Astrocyte (in vitro differentiated cells and primary cell): ENCODE measurements around the gene P3H3. TPM values are rescaled to one million over a fixed set of nuclear protein-coding genes. Genes with fewer than 3 reads are reported as not detected.
A peak's percentile ranks its signal among the peaks of the same experiment; 100 is the strongest.
"Not testable (repeated sequence)": the region's sequence is repeated elsewhere in the genome, so short reads cannot be mapped to it uniquely, and the experiment has no call there.

ENCODE experiments used
- DNase-seq: peaks from one replicate; pipeline ENCODE4 v3.0.0-alpha.2; 2010; ENCODE audit warnings: low read depth
- FAIRE-seq: peaks from 2 replicates; lab custom pipeline; 2011; peaks lifted over from hg19 to GRCh38; lab: Jason Lieb, UNC
- H2AFZ ChIP-seq: 2 replicates; pipeline ENCODE4 v1.6.0; 2012; ENCODE audit warnings: low read depth, low read length, inconsistent platforms
- H3K27ac ChIP-seq: 2 replicates; pipeline ENCODE4 v1.5.1; 2011; ENCODE audit warnings: low read depth, low read length, inconsistent platforms
- H3K27me3 ChIP-seq: 2 replicates; pipeline ENCODE4 v1.6.0; 2011; ENCODE audit warnings: low read length, inconsistent platforms; ENCODE audit not compliant: insufficient read depth
- H3K36me3 ChIP-seq: 2 replicates; pipeline ENCODE4 v1.5.1; 2011; ENCODE audit warnings: low read length, inconsistent platforms; ENCODE audit not compliant: insufficient read depth
- H3K4me1 ChIP-seq: 2 replicates; pipeline ENCODE4 v1.5.1; 2011; ENCODE audit warnings: low read length, inconsistent platforms; ENCODE audit not compliant: insufficient read depth
- H3K4me2 ChIP-seq: 2 replicates; pipeline ENCODE4 v1.6.0; 2012; ENCODE audit warnings: low read length, inconsistent platforms
- H3K4me3 ChIP-seq: 2 replicates; pipeline ENCODE4 v1.5.1; 2011; ENCODE audit warnings: low read depth, mild to moderate bottlenecking, low read length, inconsistent platforms; ENCODE audit not compliant: insufficient read depth
- H3K79me2 ChIP-seq: 2 replicates; pipeline ENCODE4 v1.6.0; 2012; ENCODE audit warnings: mild to moderate bottlenecking, low read length, inconsistent platforms; ENCODE audit not compliant: insufficient read depth
- H3K9ac ChIP-seq: 2 replicates; pipeline ENCODE4 v1.6.0; 2012; ENCODE audit warnings: mild to moderate bottlenecking, low read length, inconsistent platforms
- H3K9me3 ChIP-seq: 2 replicates; pipeline ENCODE4 v1.5.1; 2012; ENCODE audit warnings: low read depth, mild to moderate bottlenecking, low read length, inconsistent platforms; ENCODE audit not compliant: insufficient read depth
- H4K20me1 ChIP-seq: 2 replicates; pipeline ENCODE4 v1.6.0; 2012; ENCODE audit warnings: low read length, inconsistent platforms; ENCODE audit not compliant: insufficient read depth
- H3K27ac Mint-ChIP-seq: one replicate; pipeline ENCODE4 v1.8.0; 2021; ENCODE audit warnings: mild to moderate bottlenecking, mixed read lengths; ENCODE audit not compliant: unreplicated experiment
- H3K27me3 Mint-ChIP-seq: one replicate; pipeline ENCODE4 v1.8.0; 2021; ENCODE audit warnings: low read depth, mixed read lengths; ENCODE audit not compliant: unreplicated experiment
- H3K36me3 Mint-ChIP-seq: one replicate; pipeline ENCODE4 v1.8.0; 2021; ENCODE audit warnings: low read depth, mixed read lengths; ENCODE audit not compliant: unreplicated experiment
- H3K4me1 Mint-ChIP-seq: one replicate; pipeline ENCODE4 v1.8.0; 2021; ENCODE audit warnings: low read depth, mixed read lengths; ENCODE audit not compliant: unreplicated experiment
- H3K4me3 Mint-ChIP-seq: one replicate; pipeline ENCODE4 v1.8.0; 2021; ENCODE audit warnings: mild to moderate bottlenecking, moderate library complexity, mixed read lengths; ENCODE audit not compliant: unreplicated experiment
- H3K9me3 Mint-ChIP-seq: one replicate; pipeline ENCODE4 v1.8.0; 2021; ENCODE audit warnings: mild to moderate bottlenecking, mixed read lengths; ENCODE audit not compliant: unreplicated experiment
- CTCF ChIP-seq: IDR thresholded peaks from 2 replicates; pipeline ENCODE4 v1.5.1; 2011; ENCODE audit warnings: low read depth, mild to moderate bottlenecking, inconsistent platforms, low read length, moderate library complexity; ENCODE audit not compliant: insufficient read depth
- EZH2 ChIP-seq: IDR thresholded peaks from 2 replicates; pipeline ENCODE4 v1.6.1; 2012; ENCODE audit warnings: mild to moderate bottlenecking, low read length, inconsistent platforms; ENCODE audit not compliant: insufficient read depth
- total RNA-seq: library from RNA; stranded (reverse); gene quantifications from 2 replicates; pipeline ENCODE4 v1.2.1, GENCODE V29; 2021

P3H3 gene
- total RNA-seq, 1 donor from 2014 or later = 101 TPM

- FAIRE-seq = no peak
- peak overlapping the region; percentile 86 for H3K27ac Mint-ChIP-seq
- H3K4me2 ChIP-seq = peak overlapping the region; percentile 94
- no peaks in the 10 kb centered on the region for H3K27me3 Mint-ChIP-seq
- H3K9me3 Mint-ChIP-seq = no peaks in the 10 kb centered on the region
- TF ChIP-seq EZH2 = no peak
- peak; percentile 20 for TF ChIP-seq CTCF
- peak overlapping the region; percentile 70 for H3K27ac ChIP-seq
- H3K9me3 ChIP-seq = no peaks in the 10 kb centered on the region
- no peak overlapping the region for H2AFZ ChIP-seq
- peaks cover 24% of the 10 kb centered on the region for H3K36me3 ChIP-seq
- peak overlapping the region; percentile 88 for H3K4me3 ChIP-seq
- no peak for DNase-seq
- peaks cover 49% of the 10 kb centered on the region for H4K20me1 ChIP-seq
- H3K36me3 Mint-ChIP-seq = peaks cover 37% of the 10 kb centered on the region
- H3K4me1 Mint-ChIP-seq = peaks cover 23% of the 10 kb centered on the region
- peak overlapping the region; percentile 96 for H3K4me3 Mint-ChIP-seq
- H3K79me2 ChIP-seq = peaks cover 55% of the 10 kb centered on the region
- peaks cover 37% of the 10 kb centered on the region for H3K4me1 ChIP-seq
- H3K27me3 ChIP-seq = no peaks in the 10 kb centered on the region
- H3K9ac ChIP-seq = peak overlapping the region; percentile 92
Measured at GRCh38 chr12:6868211-6869048, 40.2 kb downstream of the P3H3 start.

DNA sequence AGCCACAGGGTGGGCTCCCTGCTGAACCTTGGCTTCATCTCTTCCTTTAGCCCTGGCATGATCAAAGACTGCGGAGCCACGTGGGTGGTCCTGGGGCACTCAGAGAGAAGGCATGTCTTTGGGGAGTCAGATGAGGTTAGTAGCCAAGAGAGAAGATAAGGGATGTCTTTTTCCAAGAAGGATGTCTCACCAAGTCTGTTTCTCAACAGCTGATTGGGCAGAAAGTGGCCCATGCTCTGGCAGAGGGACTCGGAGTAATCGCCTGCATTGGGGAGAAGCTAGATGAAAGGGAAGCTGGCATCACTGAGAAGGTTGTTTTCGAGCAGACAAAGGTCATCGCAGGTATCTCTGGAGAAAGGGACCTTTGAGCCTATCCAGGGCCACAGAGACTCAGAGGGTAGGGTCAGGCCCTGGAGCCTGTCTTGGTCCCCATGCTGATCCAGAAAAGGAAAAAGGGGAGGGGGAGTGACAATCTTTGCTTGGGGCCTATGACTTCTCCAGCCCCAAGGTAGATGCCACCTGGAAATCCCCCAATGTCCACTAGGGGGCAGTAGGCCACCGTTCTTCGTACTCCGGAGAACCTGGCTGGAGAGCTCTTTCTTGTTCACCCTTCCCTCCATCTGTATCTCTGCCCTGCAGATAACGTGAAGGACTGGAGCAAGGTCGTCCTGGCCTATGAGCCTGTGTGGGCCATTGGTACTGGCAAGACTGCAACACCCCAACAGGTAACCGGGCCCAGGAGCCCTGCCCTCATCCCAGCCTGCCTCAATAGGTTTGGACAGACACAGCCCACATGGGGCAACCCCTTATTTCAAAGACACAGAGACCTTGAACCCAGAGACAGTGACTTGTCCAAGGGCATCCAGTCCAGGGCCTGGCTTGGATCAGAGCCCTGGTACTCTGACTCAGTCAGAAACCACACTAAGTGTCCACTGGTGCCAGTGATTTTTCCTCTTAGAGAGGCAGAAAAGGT, 41.1 kb downstream of the P3H3 start:
- Histone ChIP-seq H3K27ac (no peak overlapping the region), H3K4me3 (peak overlapping the region; percentile 88), H3K4me2 (peak overlapping the region; percentile 94), H4K20me1 (peaks cover 49% of the 10 kb centered on the region), H3K4me1 (peaks cover 37% of the 10 kb centered on the region), H3K9me3 (no peaks in the 10 kb centered on the region), H3K36me3 (peaks cover 24% of the 10 kb centered on the region), H2AFZ (no peak overlapping the region), H3K79me2 (peaks cover 55% of the 10 kb centered on the region), H3K27me3 (no peaks in the 10 kb centered on the region), H3K9ac (peak overlapping the region; percentile 92)
- FAIRE-seq = peak; percentile 17
- Mint-ChIP-seq H3K27me3 (no peaks in the 10 kb centered on the region), H3K4me1 (peaks cover 23% of the 10 kb centered on the region), H3K9me3 (no peaks in the 10 kb centered on the region), H3K27ac (peak overlapping the region; percentile 86), H3K36me3 (peaks cover 34% of the 10 kb centered on the region), H3K4me3 (peak overlapping the region; percentile 96)
- TF ChIP-seq CTCF (peak; percentile 84), EZH2 (no peak)
- DNase-seq = no peak

DNA sequence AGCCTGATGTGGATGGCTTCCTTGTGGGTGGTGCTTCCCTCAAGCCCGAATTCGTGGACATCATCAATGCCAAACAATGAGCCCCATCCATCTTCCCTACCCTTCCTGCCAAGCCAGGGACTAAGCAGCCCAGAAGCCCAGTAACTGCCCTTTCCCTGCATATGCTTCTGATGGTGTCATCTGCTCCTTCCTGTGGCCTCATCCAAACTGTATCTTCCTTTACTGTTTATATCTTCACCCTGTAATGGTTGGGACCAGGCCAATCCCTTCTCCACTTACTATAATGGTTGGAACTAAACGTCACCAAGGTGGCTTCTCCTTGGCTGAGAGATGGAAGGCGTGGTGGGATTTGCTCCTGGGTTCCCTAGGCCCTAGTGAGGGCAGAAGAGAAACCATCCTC, 42.1 kb downstream of the P3H3 start:
- Histone ChIP-seq H3K9ac (peak overlapping the region; percentile 30), H3K79me2 (peaks cover 55% of the 10 kb centered on the region), H4K20me1 (peaks cover 49% of the 10 kb centered on the region), H3K36me3 (peaks cover 19% of the 10 kb centered on the region), H3K4me1 (peaks cover 37% of the 10 kb centered on the region)
- H2AFZ ChIP-seq, DNase-seq, H3K4me3 ChIP-seq, H3K9me3 Mint-ChIP-seq, H3K9me3 ChIP-seq, H3K27me3 Mint-ChIP-seq, H3K4me2 ChIP-seq, FAIRE-seq, H3K27me3 ChIP-seq, H3K27ac ChIP-seq: not testable (repeated sequence)
- Mint-ChIP-seq H3K27ac (peak overlapping the region; percentile 41), H3K4me3 (peak overlapping the region; percentile 78), H3K36me3 (peaks cover 24% of the 10 kb centered on the region), H3K4me1 (peaks cover 23% of the 10 kb centered on the region)
